Duodenal mucosa (tissue), 2 donors: ENCODE results near the gene OPN3.

Experiments
- H3K27ac ChIP-seq: one replicate; pipeline ENCODE4 v1.7.0; 2013; ENCODE audit warnings: low read depth, low read length
- H3K27me3 ChIP-seq, 2 donors: one replicate each; pipeline ENCODE4 v1.7.0; 2013; ENCODE audit warnings: low read length in 2 of 2, control low read depth in 1 of 2; ENCODE audit not compliant: insufficient read depth in 2 of 2, control insufficient read depth in 1 of 2
- H3K36me3 ChIP-seq, 2 donors: one replicate each; pipeline ENCODE4 v1.7.0; 2013; ENCODE audit warnings: low read length in 2 of 2, control low read depth in 1 of 2; ENCODE audit not compliant: insufficient read depth in 2 of 2, control insufficient read depth in 1 of 2
- H3K4me1 ChIP-seq, 2 donors: one replicate each; pipeline ENCODE4 v1.7.0; 2013; ENCODE audit warnings: low read length in 2 of 2, control low read depth in 1 of 2; ENCODE audit not compliant: insufficient read depth in 2 of 2, control insufficient read depth in 1 of 2
- H3K4me3 ChIP-seq, 2 donors: one replicate each; pipeline ENCODE4 v1.7.0; 2013; ENCODE audit warnings: low read length in 2 of 2, low read depth in 1 of 2
- H3K9ac ChIP-seq, 2 donors: one replicate each; pipeline ENCODE4 v1.7.0; 2013; ENCODE audit warnings: low read length in 2 of 2, low read depth in 1 of 2
- H3K9me3 ChIP-seq, 2 donors: one replicate each; pipeline ENCODE4 v1.7.0; 2013; ENCODE audit warnings: low read length in 2 of 2, control low read depth in 1 of 2; ENCODE audit not compliant: control insufficient read depth in 1 of 2

The OPN3 gene

DNA sequence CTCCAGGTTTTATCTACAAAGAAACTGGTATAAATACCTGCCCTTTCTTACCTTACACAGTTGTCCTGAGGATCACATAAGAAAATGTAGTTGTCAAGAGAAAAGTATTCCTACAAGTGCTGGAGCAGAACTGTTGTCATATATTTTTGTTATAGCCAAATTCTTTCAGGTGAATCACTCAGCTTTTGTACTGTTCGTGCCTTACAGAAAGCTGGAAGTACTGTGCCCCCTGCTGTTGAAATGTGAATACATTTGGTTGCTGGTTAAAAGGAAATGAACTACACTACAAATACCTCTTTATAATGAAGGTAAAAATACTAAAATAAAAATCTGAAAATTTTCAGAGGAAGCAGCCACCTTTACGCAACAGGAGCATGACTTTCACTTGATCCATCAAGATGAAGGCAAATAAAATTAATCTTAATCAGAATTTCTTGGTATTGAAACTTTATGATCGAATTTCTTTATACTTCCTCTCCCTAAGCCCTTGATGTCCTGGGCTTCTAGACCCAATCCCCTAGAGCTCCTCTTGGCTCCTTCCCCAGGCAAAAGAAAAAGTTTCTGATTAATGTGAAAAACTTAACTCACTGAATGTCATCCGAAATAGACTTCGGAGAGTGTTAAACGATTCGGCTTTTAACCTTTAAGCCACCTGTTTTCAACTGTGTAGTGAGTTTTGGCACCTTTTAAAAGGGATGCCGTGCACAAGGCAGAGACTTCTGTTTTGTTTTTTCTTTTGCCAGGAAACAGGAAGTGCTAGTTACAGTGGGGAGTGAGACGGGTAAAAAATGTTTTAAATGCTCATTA is 12.5 kb downstream of the OPN3 start:
- Histone ChIP-seq H3K9me3 (no peaks in the 10 kb centered on the region), H3K27ac (no peak overlapping the region), H3K27me3 (no peaks in the 10 kb centered on the region)

DNA sequence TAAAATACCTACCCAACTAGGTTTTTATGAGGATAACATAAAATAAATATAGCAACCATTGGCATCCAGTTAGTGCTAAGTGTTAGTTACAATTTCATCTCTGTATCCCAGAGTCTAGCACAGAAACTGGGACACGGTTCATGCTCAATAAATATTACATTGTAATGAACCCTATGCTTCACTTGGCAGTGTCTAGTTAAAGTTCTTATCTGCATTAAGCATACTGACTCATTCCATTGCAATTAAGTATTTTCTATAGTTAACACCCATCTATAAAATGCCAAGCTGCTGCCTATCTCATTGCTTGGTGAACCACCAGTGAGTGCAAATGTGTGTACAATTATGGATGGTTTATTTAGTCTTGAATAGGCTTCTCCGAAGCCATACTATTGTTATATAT is 15.2 kb downstream of the OPN3 start:
- no peak overlapping the region for H3K4me3 ChIP-seq
- H3K9me3 ChIP-seq, result no peaks in the 10 kb centered on the region
- H3K27me3 ChIP-seq, result no peaks in the 10 kb centered on the region
- H3K9ac ChIP-seq, result no peak overlapping the region
- no peak overlapping the region for H3K27ac ChIP-seq
- H3K36me3 ChIP-seq, result no peaks in the 10 kb centered on the region
- peaks cover 0 to 19% of the 10 kb centered on the region in 2 donors for H3K4me1 ChIP-seq

More for the DNA sequence above, 12.5 kb downstream of the OPN3 start:
- H3K9ac ChIP-seq, result peak overlapping the region in 1 of 2 donors; percentile 26
- H3K4me1 ChIP-seq, result peaks cover 0 to 19% of the 10 kb centered on the region in 2 donors
- no peaks in the 10 kb centered on the region for H3K36me3 ChIP-seq
- no peak overlapping the region for H3K4me3 ChIP-seq

DNA sequence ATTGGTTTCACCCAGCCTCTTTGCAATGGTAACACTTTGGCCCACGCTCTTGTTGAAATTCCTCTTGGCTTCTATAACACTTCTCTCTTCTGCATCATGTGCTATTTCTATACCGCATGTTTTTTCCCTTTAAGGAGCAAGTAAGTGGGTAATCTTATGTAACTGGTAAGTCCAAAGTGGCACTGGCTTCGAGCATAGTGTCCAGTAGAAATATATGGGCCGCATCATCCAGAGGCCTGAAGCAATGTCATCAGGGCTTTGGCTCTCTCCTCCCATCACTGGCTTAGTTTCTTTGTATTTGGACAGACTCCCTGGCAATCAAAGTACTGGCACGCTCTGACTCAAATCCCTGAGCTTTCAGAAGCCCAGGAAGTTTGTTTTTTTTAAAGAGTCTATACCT is 17.5 kb downstream of the OPN3 start:
- Histone ChIP-seq H3K4me3 (no peak overlapping the region), H3K27me3 (no peaks in the 10 kb centered on the region), H3K9me3 (no peaks in the 10 kb centered on the region), H3K4me1 (peaks cover 0 to 12% of the 10 kb centered on the region in 2 donors), H3K9ac (no peak overlapping the region), H3K36me3 (no peaks in the 10 kb centered on the region), H3K27ac (no peak overlapping the region)

DNA sequence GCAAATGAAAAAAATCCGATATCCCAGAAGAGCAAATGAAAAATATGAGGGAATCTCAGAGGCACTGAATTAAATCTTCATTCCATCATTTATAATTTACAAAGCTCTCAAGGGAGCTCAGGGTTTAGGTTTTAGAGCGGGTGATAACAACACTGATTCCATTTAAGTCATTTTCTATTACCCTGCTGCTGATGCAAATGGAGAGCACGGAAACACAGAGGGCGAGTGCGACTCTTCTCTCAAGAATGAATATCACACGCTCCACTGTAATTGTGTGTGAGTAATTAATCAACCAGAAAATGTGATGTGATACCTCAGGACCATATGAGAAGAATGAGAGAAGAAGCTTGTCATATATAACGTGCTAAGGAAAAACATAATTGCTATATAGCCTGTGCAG is 22.7 kb downstream of the OPN3 start:
- no peak overlapping the region for H3K27ac ChIP-seq
- no peak overlapping the region for H3K9ac ChIP-seq
- H3K4me1 ChIP-seq, result peaks cover 5 to 12% of the 10 kb centered on the region in 2 donors
- H3K27me3 ChIP-seq, result no peaks in the 10 kb centered on the region
- H3K4me3 ChIP-seq, result no peak overlapping the region
- H3K9me3 ChIP-seq, result no peaks in the 10 kb centered on the region
- H3K36me3 ChIP-seq, result no peaks in the 10 kb centered on the region

DNA sequence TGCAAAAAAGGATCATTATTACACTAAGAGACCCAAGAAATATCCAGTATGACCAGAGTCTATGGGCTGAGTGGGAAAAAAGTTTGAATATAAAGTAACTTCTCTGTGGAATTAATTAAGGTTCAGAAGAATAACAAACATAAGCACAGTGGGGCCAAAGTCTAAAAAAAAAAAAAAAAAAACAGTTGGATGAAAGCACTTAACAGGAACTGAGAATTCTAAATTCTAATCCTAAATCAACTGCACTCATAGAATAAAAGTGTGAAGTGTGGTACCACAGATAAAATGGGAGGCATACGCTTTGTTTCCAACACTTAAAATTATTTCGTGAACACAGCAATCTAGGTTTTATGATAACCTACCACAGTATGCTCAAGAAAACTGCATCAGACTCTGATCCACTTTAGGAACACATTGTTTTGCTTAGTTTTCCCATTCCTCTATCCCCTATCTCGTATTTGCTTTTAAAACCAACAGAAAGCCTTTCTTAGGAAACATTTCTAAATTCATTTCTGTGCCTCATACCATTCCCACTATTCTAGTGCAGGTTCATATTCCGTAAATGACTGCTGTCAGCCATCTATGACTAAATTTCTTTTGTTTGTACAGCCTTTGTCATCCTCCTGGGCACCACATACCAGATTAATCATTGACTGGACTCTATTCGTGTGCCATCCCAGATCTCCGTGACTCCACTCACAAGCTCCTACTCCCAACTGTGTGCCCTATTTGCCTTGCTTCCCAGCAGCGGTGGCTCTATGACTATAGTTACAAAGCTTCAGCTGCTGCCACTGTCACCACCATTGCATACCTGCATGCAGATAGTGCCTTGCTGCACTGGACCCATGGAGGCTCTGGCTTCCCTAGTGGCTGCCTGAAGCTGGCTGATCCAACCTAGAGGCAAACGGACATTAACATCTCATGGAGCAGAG is 24.9 kb downstream of the OPN3 start:
- Histone ChIP-seq H3K4me1 (peaks cover 5 to 18% of the 10 kb centered on the region in 2 donors), H3K36me3 (no peaks in the 10 kb centered on the region), H3K27ac (no peak overlapping the region), H3K9ac (no peak overlapping the region), H3K4me3 (peak overlapping the region; percentile 1 to 6), H3K27me3 (no peaks in the 10 kb centered on the region), H3K9me3 (no peaks in the 10 kb centered on the region)

DNA sequence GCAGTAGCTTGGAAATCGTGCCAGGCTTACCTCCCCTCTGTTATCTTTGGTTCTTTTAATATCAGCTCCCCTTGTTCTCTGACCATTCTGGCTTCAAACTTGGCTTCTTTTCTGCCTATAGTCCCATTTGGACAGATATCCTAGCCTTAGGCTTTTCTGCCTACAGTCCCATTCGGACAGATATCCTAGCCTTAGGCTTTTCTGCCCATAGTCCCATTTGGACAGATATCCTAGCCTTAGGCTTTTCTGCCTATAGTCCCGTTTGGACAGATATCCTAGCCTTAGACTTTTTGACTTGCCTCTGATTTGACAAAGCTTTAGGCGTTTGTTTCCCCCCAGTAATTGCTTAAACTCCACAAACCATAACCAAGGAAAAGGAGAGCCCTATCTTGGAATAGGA is 25.6 kb downstream of the OPN3 start:
- no peak overlapping the region for H3K4me3 ChIP-seq
- peaks cover 5 to 22% of the 10 kb centered on the region in 2 donors for H3K4me1 ChIP-seq
- H3K27me3 ChIP-seq, result no peaks in the 10 kb centered on the region
- H3K9me3 ChIP-seq, result no peaks in the 10 kb centered on the region
- no peak overlapping the region for H3K27ac ChIP-seq
- no peaks in the 10 kb centered on the region for H3K36me3 ChIP-seq
- H3K9ac ChIP-seq, result no peak overlapping the region

DNA sequence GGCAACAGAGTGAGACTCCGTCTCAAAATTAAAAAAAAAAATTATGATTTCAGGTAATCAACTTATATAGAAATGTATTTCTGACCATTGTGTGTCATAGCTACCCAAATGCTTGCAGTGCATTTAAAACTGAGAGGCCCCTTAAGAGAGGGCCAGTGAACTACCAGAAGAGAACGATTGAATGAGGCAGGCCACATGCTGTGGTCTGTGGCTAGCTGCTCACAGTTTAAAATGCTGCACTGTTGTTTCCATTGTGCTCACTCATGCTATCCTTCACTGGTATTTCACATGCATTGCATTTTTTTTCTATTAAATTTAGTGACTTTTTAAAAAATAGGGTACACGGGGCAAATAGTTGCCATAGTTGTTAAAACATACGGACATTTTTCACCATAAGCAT is 26.0 kb downstream of the OPN3 start:
- Histone ChIP-seq H3K27ac (no peak overlapping the region), H3K4me3 (no peak overlapping the region), H3K9me3 (no peaks in the 10 kb centered on the region), H3K9ac (no peak overlapping the region), H3K27me3 (no peaks in the 10 kb centered on the region), H3K36me3 (no peaks in the 10 kb centered on the region), H3K4me1 (peaks cover 5 to 22% of the 10 kb centered on the region in 2 donors)

DNA sequence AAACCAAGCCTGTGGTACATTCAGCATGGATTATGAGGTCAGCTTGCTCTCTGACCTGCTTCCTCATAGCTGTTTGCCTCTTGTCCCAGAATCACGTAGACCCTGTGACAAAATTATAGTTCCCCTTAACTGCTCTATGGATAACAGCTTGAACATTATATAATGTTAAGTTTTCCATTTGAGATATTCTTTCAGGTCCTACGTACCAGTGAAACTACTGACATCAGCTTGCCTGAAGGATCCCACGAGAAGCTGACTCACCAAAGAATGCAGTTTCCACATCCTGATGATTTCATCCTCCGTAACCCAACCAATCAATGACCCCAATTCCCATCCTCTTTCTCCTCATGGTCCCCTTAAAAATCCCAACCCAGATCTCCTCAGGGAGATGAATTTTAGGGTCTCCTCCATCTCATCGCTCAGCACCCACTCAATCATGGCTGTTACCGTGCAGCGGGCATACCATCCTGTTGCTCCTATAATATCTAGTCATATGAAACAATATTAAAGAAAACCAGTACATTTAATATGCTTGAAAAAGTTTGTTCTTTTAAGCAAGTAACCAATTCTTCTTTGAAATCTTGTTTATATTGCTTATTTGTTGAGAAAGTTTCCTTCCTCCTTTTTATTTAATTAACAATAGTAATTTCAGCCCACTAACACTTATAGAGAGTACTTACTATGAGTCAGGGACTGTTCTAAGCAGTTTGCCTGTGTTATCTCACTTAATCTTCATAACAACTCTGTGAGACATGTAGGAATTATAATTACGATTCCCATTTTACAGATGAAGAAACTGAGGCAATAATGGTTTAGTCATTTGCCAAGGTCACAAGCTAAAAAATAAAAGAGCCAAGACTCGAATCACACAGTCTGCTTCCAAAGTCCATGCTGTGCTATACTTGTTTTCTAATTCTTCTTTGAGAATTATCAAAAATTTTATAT is 27.4 kb downstream of the OPN3 start:
- no peak overlapping the region for H3K27ac ChIP-seq
- no peak overlapping the region for H3K4me3 ChIP-seq
- H3K36me3 ChIP-seq, result no peaks in the 10 kb centered on the region
- H3K4me1 ChIP-seq, result peaks cover 5 to 22% of the 10 kb centered on the region in 2 donors
- H3K9ac ChIP-seq, result no peak overlapping the region
- H3K9me3 ChIP-seq, result no peaks in the 10 kb centered on the region
- H3K27me3 ChIP-seq, result no peaks in the 10 kb centered on the region

DNA sequence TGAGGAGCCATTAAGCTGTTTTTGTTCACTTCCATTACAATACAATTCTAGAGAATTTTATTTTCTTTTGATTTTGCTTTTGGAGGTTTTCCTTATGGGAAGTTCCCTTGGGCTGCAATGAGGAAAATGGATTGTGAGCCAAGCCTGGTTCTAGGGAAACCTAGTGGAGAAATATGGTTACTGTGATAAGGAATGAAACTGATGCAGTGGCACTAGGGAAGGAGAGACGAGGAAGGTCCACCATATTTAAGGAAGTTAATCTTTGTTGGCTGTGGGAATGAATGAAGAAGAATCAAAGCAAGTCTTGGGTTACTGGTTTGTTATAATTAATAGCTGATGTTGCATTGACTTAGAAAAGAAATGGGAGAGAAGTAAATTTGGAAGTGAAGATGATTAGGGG is 28.4 kb downstream of the OPN3 start:
- Histone ChIP-seq H3K36me3 (no peaks in the 10 kb centered on the region), H3K4me1 (peaks cover 5 to 22% of the 10 kb centered on the region in 2 donors), H3K27ac (no peak overlapping the region), H3K4me3 (no peak overlapping the region), H3K9ac (no peak overlapping the region), H3K27me3 (no peaks in the 10 kb centered on the region), H3K9me3 (no peaks in the 10 kb centered on the region)
